ENCODE data around the gene TGFBR2. TPM values are rescaled to one million over a fixed set of nuclear protein-coding genes. Genes with fewer than 3 reads are reported as not detected.

Gene TGFBR2
- total RNA-seq, 1 donor from 2014 or later = 329 TPM

GRCh38 chr3:30608598-30608947, 2.2 kb downstream of the TGFBR2 start:
- Histone ChIP-seq H3K4me1 (peaks cover 41% of the 10 kb centered on the region), H3K27ac (peak overlapping the region; percentile 100), H3K36me3 (no peaks in the 10 kb centered on the region), H3K27me3 (no peaks in the 10 kb centered on the region), H3K9me3 (no peaks in the 10 kb centered on the region), H3K4me3 (peak overlapping the region; percentile 84)
- no peak for TF ChIP-seq CTCF (IDR thresholded peaks at IDR 0.05)
- intact Hi-C loops (cut with DNase I) = no loop called here
- no peak for ATAC-seq
- no peak for DNase-seq

- Histone ChIP-seq H3K4me1 (peaks cover 49% of the 10 kb centered on the region), H3K27me3 (no peaks in the 10 kb centered on the region), H3K36me3 (no peaks in the 10 kb centered on the region), H3K4me3 (peak overlapping the region; percentile 84), H3K27ac (peak overlapping the region; percentile 100), H3K9me3 (no peaks in the 10 kb centered on the region)
- no peak for DNase-seq
- intact Hi-C loops (cut with DNase I) = no loop called here
- no peak for ATAC-seq
- TF ChIP-seq CTCF (IDR thresholded peaks at IDR 0.05) = no peak
Observed at GRCh38 chr3:30609930-30610701, 3.7 kb downstream of the TGFBR2 start.

GRCh38 chr3:30610702-30611368, 4.4 kb downstream of the TGFBR2 start:
- DNase-seq (no peak), ATAC-seq (no peak)
- Histone ChIP-seq H3K4me1 (peaks cover 49% of the 10 kb centered on the region), H3K36me3 (no peaks in the 10 kb centered on the region), H3K27me3 (no peaks in the 10 kb centered on the region), H3K9me3 (no peaks in the 10 kb centered on the region), H3K4me3 (peak overlapping the region; percentile 84), H3K27ac (peak overlapping the region; percentile 24)
- TF ChIP-seq CTCF (IDR thresholded peaks at IDR 0.05) = no peak
- intact Hi-C loops (cut with DNase I) = no loop called here

- Histone ChIP-seq H3K27me3 (no peaks in the 10 kb centered on the region), H3K4me1 (peaks cover 56% of the 10 kb centered on the region), H3K27ac (peak overlapping the region; percentile 24), H3K9me3 (no peaks in the 10 kb centered on the region), H3K36me3 (no peaks in the 10 kb centered on the region), H3K4me3 (peak overlapping the region; percentile 84)
- ATAC-seq = no peak
- intact Hi-C loops (cut with DNase I) = no loop called here
- no peak for TF ChIP-seq CTCF (IDR thresholded peaks at IDR 0.05)
- no peak for DNase-seq
Observed at GRCh38 chr3:30611613-30612436, 5.4 kb downstream of the TGFBR2 start.

GRCh38 chr3:30612437-30613132, 6.2 kb downstream of the TGFBR2 start:
- H3K4me1 ChIP-seq = peaks cover 62% of the 10 kb centered on the region
- no peaks in the 10 kb centered on the region for H3K9me3 ChIP-seq
- H3K27ac ChIP-seq = peak overlapping the region; percentile 24
- DNase-seq = no peak
- intact Hi-C loops (cut with DNase I) = no loop called here
- H3K27me3 ChIP-seq = no peaks in the 10 kb centered on the region
- peak; percentile 46 for ATAC-seq
- no peak for TF ChIP-seq CTCF (IDR thresholded peaks at IDR 0.05)
- H3K4me3 ChIP-seq = peak overlapping the region; percentile 84
- no peaks in the 10 kb centered on the region for H3K36me3 ChIP-seq

Measured in upper lobe of right lung (tissue), 1 donor.